ENCODE results near the gene SUSD6.
"Not testable (repeated sequence)": the region's sequence is repeated elsewhere in the genome, so short reads cannot be mapped to it uniquely, and the experiment has no call there.

The SUSD6 gene

GRCh38 chr14:69637503-69638031 lies 26.2 kb downstream of the SUSD6 start:
- H3K36me3 ChIP-seq (ENCODE audit: insufficient read depth, low read length) = no peaks in the 10 kb centered on the region
- H3K4me2 ChIP-seq (ENCODE audit: low read length) = no peak overlapping the region
- no peak overlapping the region for H3K9ac ChIP-seq (ENCODE audit: low read depth, low read length)
- no peak overlapping the region for H3K4me3 ChIP-seq (ENCODE audit: low read length)
- H3K4me1 ChIP-seq (ENCODE audit: control insufficient read depth, insufficient read depth, low read length) = peaks cover 10% of the 10 kb centered on the region
- H3K9me3 ChIP-seq (replicated peaks; ENCODE audit: low read length) = no peaks in the 10 kb centered on the region
- H3K27me3 ChIP-seq (ENCODE audit: control insufficient read depth, insufficient read depth, low read length) = no peaks in the 10 kb centered on the region

DNA sequence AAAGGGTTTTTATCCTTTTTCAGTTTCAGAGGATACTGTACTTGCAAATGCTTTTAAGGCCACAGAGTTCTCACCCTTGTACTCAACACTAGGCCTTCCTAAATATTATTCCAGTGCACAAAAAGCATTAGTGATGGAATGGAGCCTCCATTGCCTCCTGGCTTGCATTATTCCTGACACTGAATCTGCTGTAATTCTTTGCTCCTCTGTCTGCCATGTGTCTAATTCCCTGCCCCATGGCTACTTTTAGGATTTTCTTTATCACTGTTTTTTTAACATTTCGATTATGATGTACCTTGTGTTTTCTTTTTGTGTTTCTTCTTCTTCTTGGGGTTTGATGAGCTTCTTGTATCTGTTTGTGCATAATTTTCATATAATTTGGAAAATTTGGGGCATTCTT lies 29.5 kb downstream of the SUSD6 start:
- Histone ChIP-seq H3K9me3 (replicated peaks; ENCODE audit: low read length) (no peaks in the 10 kb centered on the region), H3K36me3 (ENCODE audit: insufficient read depth, low read length) (no peaks in the 10 kb centered on the region), H3K4me3 (ENCODE audit: low read length) (no peak overlapping the region), H3K4me1 (ENCODE audit: control insufficient read depth, insufficient read depth, low read length) (peaks cover 18% of the 10 kb centered on the region), H3K4me2 (ENCODE audit: low read length) (no peak overlapping the region), H3K9ac (ENCODE audit: low read depth, low read length) (no peak overlapping the region), H3K27me3 (ENCODE audit: control insufficient read depth, insufficient read depth, low read length) (no peaks in the 10 kb centered on the region)

DNA sequence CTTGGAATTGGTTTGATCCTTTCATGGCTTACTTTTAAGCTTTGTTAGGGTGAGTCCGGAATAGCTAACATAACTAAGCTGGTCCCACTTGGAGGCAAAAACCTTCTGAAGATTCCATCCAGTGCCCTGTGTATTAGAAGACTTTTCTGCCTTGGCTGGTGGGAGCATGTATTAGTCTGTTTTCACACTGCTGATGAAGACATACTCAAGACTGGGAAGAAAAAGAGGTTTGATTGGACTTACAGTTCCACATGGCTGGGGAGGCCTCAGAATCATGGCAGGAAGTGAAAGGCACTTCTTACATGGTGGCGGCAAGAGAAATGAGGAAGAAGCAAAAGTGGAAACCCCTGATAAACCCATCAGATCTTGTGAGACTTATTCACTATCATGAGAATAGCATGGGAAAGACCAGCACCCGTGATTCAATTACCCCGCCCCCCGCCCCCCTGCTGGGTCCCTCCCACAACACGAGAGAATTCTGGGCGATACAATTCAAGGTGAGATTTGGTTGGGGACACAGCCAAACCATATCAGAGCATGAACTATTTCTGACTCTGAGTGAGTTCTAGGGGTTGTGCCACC lies 30.9 kb downstream of the SUSD6 start:
- not testable (repeated sequence) for H3K9ac ChIP-seq (ENCODE audit: low read depth, low read length); H3K9me3 ChIP-seq (replicated peaks; ENCODE audit: low read length); H3K4me3 ChIP-seq (ENCODE audit: low read length); H3K36me3 ChIP-seq (ENCODE audit: insufficient read depth, low read length); H3K27me3 ChIP-seq (ENCODE audit: control insufficient read depth, insufficient read depth, low read length); H3K4me2 ChIP-seq (ENCODE audit: low read length)
- peaks cover 21% of the 10 kb centered on the region for H3K4me1 ChIP-seq (ENCODE audit: control insufficient read depth, insufficient read depth, low read length)

DNA sequence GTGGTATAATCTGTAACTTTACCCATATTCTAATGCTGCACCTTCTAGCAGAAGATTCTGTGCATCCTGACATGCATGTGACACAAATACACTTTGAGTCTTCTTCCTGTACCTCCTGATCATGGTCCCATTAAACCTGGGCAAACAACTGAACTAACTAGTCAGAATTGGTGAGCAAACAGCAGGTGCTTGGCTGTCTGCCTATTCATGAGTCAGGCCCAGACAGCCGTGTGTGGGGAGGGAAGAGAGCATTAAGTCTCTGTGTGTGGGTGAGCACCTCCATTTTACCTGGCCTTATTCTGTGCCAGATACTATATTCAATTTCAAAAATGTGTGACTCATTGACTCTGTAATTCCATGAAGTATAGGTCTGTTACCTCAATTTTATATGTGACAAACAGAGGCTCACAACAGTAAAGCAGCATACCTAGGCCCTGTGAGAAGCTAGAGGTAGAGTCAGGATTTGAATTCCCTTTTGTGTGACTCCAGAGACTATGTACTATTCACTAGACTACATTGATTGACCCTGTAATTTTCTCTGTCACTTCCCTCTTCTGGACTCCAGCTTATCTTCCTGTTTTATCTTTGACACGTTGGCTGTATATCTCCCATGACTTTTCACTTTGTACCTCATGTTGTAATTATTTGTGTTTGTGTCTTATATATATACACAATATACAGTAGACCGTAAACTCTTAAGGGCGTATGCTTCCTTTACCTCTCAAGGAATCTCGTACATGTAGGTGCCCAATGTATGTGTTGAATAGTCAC lies 32.2 kb downstream of the SUSD6 start:
- Histone ChIP-seq H3K4me1 (ENCODE audit: control insufficient read depth, insufficient read depth, low read length) (peaks cover 21% of the 10 kb centered on the region), H3K36me3 (ENCODE audit: insufficient read depth, low read length) (no peaks in the 10 kb centered on the region), H3K27me3 (ENCODE audit: control insufficient read depth, insufficient read depth, low read length) (no peaks in the 10 kb centered on the region), H3K9ac (ENCODE audit: low read depth, low read length) (no peak overlapping the region), H3K4me2 (ENCODE audit: low read length) (no peak overlapping the region), H3K9me3 (replicated peaks; ENCODE audit: low read length) (no peaks in the 10 kb centered on the region), H3K4me3 (ENCODE audit: low read length) (no peak overlapping the region)

- no peaks in the 10 kb centered on the region for H3K9me3 ChIP-seq (replicated peaks; ENCODE audit: low read length)
- no peak overlapping the region for H3K9ac ChIP-seq (ENCODE audit: low read depth, low read length)
- peaks cover 28% of the 10 kb centered on the region for H3K4me1 ChIP-seq (ENCODE audit: control insufficient read depth, insufficient read depth, low read length)
- H3K27me3 ChIP-seq (ENCODE audit: control insufficient read depth, insufficient read depth, low read length) = no peaks in the 10 kb centered on the region
- no peak overlapping the region for H3K4me3 ChIP-seq (ENCODE audit: low read length)
- no peaks in the 10 kb centered on the region for H3K36me3 ChIP-seq (ENCODE audit: insufficient read depth, low read length)
- no peak overlapping the region for H3K4me2 ChIP-seq (ENCODE audit: low read length)
Measured at GRCh38 chr14:69644814-69645213, 33.4 kb downstream of the SUSD6 start.

DNA sequence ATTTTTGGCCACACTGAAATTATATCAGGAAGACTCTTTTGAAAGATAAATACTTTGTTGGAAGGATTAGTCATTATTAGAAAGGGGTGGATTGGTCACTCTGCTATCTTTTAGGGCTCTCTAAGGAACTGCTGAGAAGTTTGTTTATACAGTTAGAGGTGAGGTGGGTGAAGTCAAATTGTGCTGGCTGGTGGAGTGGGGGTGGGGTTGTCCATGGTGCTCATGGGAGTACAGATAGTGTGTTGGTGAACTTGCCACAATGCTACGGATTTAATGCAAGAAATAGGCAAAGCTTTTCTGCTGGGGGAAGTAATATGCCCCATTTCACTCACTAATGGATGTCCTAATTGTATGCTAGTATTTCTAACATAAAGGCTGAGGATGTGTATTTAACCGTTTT lies 35.8 kb downstream of the SUSD6 start:
- Histone ChIP-seq H3K9me3 (replicated peaks; ENCODE audit: low read length) (no peaks in the 10 kb centered on the region), H3K27me3 (ENCODE audit: control insufficient read depth, insufficient read depth, low read length) (no peaks in the 10 kb centered on the region), H3K36me3 (ENCODE audit: insufficient read depth, low read length) (no peaks in the 10 kb centered on the region), H3K4me1 (ENCODE audit: control insufficient read depth, insufficient read depth, low read length) (peaks cover 38% of the 10 kb centered on the region), H3K4me3 (ENCODE audit: low read length) (no peak overlapping the region), H3K9ac (ENCODE audit: low read depth, low read length) (no peak overlapping the region), H3K4me2 (ENCODE audit: low read length) (no peak overlapping the region)

- not testable (repeated sequence) for H3K9ac ChIP-seq (ENCODE audit: low read depth, low read length); H3K36me3 ChIP-seq (ENCODE audit: insufficient read depth, low read length); H3K9me3 ChIP-seq (replicated peaks; ENCODE audit: low read length); H3K4me3 ChIP-seq (ENCODE audit: low read length); H3K4me2 ChIP-seq (ENCODE audit: low read length); H3K27me3 ChIP-seq (ENCODE audit: control insufficient read depth, insufficient read depth, low read length)
- peaks cover 39% of the 10 kb centered on the region for H3K4me1 ChIP-seq (ENCODE audit: control insufficient read depth, insufficient read depth, low read length)
Measured at GRCh38 chr14:69647642-69648041, 36.2 kb downstream of the SUSD6 start.

DNA sequence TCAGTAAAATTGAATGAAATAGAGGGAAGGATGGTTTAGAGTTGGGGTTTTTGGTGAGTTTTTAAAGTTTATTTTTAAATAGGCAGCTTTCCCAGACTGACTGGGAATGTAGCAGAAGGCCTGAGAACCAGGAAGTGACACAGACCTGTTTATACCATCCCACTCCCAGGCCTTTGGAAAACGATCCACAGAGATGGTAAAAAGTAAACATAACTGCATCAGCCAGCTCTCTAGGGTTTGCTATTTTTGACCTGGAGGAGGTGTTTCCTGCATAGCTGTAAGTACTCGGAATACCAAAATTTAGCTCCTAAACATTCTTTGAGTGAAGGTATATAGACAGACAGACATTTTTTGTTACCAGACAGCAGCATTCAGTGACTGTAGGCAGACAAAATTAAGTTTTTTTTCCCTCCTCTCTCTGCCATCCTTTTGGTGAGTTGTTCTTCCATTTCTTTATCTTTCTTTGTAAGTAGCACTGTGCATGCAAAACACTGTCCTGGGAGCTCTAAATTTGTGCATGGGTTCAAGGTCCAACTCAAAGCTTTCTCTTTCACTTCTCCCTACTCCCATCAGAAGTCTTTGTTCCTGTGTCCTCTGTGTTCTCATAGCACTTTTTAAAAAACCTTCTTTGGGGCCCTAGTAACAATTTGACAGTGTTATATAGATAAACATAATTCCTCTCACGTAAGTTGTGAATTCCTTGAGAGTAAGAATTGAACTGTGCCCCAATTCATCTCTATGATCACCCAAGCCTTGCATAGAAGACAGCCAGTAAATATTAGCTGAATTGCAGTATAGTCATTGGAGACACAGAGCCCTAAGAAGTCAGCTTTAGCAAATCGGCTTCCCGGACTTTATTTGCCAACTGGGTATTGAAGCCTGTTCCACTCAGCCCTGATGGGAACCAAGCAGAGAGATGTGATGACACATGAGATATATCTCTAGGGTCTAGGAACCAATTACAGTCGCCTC lies 37.4 kb downstream of the SUSD6 start:
- peaks cover 38% of the 10 kb centered on the region for H3K4me1 ChIP-seq (ENCODE audit: control insufficient read depth, insufficient read depth, low read length)

DNA sequence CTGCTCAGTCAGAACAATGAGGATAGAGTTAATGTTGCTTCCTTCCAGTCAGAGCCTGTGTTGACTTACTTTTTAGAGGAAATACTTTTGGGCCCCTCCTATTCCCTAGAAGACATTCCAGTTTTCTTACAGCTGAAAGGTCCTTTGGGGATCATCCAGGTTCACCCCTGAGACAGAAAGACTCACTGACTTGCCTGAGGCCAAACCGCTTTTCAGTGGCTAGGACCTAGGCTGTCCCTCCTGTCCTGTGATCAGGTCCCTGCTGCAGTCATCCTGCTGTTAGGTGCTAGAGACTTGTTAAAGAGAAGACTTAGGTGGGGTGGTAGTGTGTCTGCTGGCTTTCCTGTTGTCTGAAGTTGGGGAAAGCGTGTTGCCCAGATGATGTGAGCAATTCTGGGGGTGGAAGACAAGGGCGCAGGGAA lies 39.6 kb downstream of the SUSD6 start:
- H3K4me2 ChIP-seq (ENCODE audit: low read length) = no peak overlapping the region
- no peaks in the 10 kb centered on the region for H3K9me3 ChIP-seq (replicated peaks; ENCODE audit: low read length)
- H3K9ac ChIP-seq (ENCODE audit: low read depth, low read length) = no peak overlapping the region
- no peaks in the 10 kb centered on the region for H3K36me3 ChIP-seq (ENCODE audit: insufficient read depth, low read length)
- H3K4me1 ChIP-seq (ENCODE audit: control insufficient read depth, insufficient read depth, low read length) = peaks cover 38% of the 10 kb centered on the region
- no peak overlapping the region for H3K4me3 ChIP-seq (ENCODE audit: low read length)
- no peaks in the 10 kb centered on the region for H3K27me3 ChIP-seq (ENCODE audit: control insufficient read depth, insufficient read depth, low read length)

More for the DNA sequence above, 37.4 kb downstream of the SUSD6 start:
- Histone ChIP-seq H3K4me3 (ENCODE audit: low read length) (no peak overlapping the region), H3K36me3 (ENCODE audit: insufficient read depth, low read length) (no peaks in the 10 kb centered on the region), H3K27me3 (ENCODE audit: control insufficient read depth, insufficient read depth, low read length) (no peaks in the 10 kb centered on the region), H3K9me3 (replicated peaks; ENCODE audit: low read length) (no peaks in the 10 kb centered on the region), H3K4me2 (ENCODE audit: low read length) (peak overlapping the region; percentile 29), H3K9ac (ENCODE audit: low read depth, low read length) (peak overlapping the region; percentile 15)

DNA sequence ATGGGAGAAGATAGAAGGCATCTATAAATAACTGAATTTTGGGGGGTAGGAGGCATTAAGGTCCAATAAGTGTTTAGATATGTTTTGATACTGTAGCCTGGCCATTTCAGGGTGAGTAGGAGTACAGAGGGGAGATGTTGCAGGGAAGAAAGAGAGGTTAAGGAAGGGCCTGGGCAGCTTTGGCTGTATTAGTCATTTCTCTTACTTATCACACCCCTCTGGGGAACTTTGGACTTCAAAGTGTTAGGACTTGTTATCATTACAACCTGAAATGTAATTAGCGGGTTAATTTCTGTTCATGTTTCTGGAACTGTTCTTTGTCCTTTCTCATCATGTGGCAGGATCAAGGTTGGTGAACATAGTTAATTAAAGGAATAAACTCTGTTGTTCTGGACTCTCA lies 40.3 kb downstream of the SUSD6 start:
- no peaks in the 10 kb centered on the region for H3K36me3 ChIP-seq (ENCODE audit: insufficient read depth, low read length)
- no peak overlapping the region for H3K4me3 ChIP-seq (ENCODE audit: low read length)
- no peak overlapping the region for H3K9ac ChIP-seq (ENCODE audit: low read depth, low read length)
- no peaks in the 10 kb centered on the region for H3K27me3 ChIP-seq (ENCODE audit: control insufficient read depth, insufficient read depth, low read length)
- H3K4me2 ChIP-seq (ENCODE audit: low read length) = no peak overlapping the region
- no peaks in the 10 kb centered on the region for H3K9me3 ChIP-seq (replicated peaks; ENCODE audit: low read length)
- H3K4me1 ChIP-seq (ENCODE audit: control insufficient read depth, insufficient read depth, low read length) = peaks cover 38% of the 10 kb centered on the region

DNA sequence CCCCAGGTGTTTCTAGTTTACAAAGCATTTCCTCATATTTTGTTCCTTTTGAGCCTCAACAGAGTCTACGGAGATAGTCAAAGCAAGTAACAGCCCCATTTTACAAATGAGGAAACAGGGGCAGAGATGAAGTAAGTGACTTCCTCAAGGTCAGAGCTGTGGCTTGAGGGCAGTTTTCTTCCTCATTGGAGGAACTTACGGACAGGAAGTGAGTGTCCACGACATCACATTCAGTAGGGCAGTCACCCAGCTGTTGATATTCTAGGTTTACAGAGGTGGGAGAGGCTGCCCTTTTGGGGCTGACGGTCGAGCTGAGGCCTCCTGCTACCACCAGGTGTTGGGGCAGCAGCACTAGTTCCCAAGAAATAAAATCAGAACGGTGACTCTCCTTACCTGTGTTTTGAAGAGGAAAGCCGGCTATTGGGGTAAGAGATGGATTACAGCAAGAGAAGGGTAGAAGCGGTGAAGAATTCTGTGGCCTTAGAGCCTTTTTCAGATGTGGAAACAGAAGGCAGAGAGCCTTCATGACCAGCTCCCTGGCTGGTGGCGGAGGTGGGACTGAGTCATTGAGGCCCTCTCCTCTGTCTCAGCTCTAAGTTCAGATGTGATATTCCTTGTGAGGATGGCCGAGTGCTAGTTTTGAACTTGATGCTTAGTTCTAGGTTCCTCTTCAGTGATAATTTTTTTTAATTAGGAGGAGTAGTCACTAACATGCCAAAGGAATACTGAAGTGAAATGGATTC lies 41.7 kb downstream of the SUSD6 start:
- Histone ChIP-seq H3K27me3 (ENCODE audit: control insufficient read depth, insufficient read depth, low read length) (no peaks in the 10 kb centered on the region), H3K9me3 (replicated peaks; ENCODE audit: low read length) (no peaks in the 10 kb centered on the region), H3K4me2 (ENCODE audit: low read length) (no peak overlapping the region), H3K4me1 (ENCODE audit: control insufficient read depth, insufficient read depth, low read length) (peaks cover 31% of the 10 kb centered on the region), H3K4me3 (ENCODE audit: low read length) (no peak overlapping the region), H3K36me3 (ENCODE audit: insufficient read depth, low read length) (no peaks in the 10 kb centered on the region), H3K9ac (ENCODE audit: low read depth, low read length) (no peak overlapping the region)

Data from skeletal muscle satellite cell (primary cell).